Stimulated activated naive B cell treated with anti-CD40 and anti-IgM and Interleukin-4, amounts not matched to agents 10 μg/mL and 1 μg/mL and 100 μg/mL, for 72 hours (primary cell): ENCODE results near the gene CDH11.

Source experiments
- ATAC-seq, 2 donors: fragments of 150-1000 bp; cut with Tn5 transposase; replicated peaks; 2 replicates each; pipeline ENCODE4 v1.10.0; 2021; ENCODE audit warnings: moderate library complexity in 1 of 2
- DNase-seq: peaks from one replicate; pipeline ENCODE4 v3.0.0; 2021
- H3K27ac Mint-ChIP-seq: one replicate; pipeline ENCODE4 v1.8.0; 2022; ENCODE audit warnings: mild to moderate bottlenecking, mixed read lengths
- H3K27me3 Mint-ChIP-seq, 2 donors: one replicate each; pipeline ENCODE4 v1.8.0; 2022; ENCODE audit warnings: mixed read lengths in 2 of 2
- H3K36me3 Mint-ChIP-seq, 2 donors: one replicate each; pipeline ENCODE4 v1.8.0; 2022; ENCODE audit warnings: mixed read lengths in 2 of 2, mild to moderate bottlenecking in 1 of 2
- H3K4me1 Mint-ChIP-seq, 2 donors: one replicate each; pipeline ENCODE4 v1.8.0; 2022; ENCODE audit warnings: mixed read lengths in 2 of 2, mild to moderate bottlenecking in 1 of 2
- H3K4me3 Mint-ChIP-seq, 2 donors: one replicate each; pipeline ENCODE4 v1.8.0; 2022; ENCODE audit warnings: mild to moderate bottlenecking in 2 of 2, mixed read lengths in 2 of 2, moderate library complexity in 1 of 2
- H3K9me3 Mint-ChIP-seq, 2 donors: one replicate each; pipeline ENCODE4 v1.8.0; 2022; ENCODE audit warnings: mixed read lengths in 2 of 2, mild to moderate bottlenecking in 1 of 2

The CDH11 gene

DNA sequence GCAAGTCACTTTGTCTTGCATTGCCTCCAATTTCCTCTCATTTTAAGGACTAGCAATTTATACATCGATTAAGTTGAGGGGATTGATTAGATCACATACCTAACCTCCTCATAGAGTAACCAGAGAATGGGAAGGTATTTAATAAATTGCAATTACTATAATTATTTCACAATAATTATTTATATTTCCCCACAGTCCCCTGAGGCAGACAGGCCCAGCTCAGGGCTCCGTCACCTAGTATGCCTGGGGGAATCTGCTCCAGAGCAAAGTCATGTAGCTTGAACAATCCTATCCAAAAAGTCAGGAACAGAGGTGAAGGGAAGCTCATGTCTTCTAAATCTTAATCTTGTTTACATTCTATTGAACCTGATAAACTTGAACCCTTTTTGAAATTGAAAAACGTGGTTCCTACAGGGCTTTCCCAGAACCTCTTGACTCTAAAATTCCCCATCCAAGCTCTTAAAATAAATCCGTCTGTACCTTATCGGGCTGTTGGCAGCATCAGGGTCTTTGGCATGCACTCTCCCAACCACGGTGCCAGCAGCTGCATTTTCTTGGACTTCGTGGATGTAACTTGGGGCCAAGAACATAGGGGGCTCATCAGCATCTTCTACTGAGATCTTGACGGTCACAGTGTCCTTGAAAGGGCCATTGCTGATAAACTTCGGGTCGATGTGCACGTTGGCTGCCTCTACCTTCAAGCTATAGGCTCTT lies 140.1 kb downstream of the CDH11 start:
- H3K27me3 Mint-ChIP-seq = no peaks in the 10 kb centered on the region
- H3K27ac Mint-ChIP-seq = no peak overlapping the region
- no peaks in the 10 kb centered on the region for H3K4me1 Mint-ChIP-seq
- H3K4me3 Mint-ChIP-seq = no peak overlapping the region
- H3K9me3 Mint-ChIP-seq = peaks cover 0 to 4% of the 10 kb centered on the region in 2 donors
- H3K36me3 Mint-ChIP-seq = no peaks in the 10 kb centered on the region
- DNase-seq (no peak), ATAC-seq (no peak)

DNA sequence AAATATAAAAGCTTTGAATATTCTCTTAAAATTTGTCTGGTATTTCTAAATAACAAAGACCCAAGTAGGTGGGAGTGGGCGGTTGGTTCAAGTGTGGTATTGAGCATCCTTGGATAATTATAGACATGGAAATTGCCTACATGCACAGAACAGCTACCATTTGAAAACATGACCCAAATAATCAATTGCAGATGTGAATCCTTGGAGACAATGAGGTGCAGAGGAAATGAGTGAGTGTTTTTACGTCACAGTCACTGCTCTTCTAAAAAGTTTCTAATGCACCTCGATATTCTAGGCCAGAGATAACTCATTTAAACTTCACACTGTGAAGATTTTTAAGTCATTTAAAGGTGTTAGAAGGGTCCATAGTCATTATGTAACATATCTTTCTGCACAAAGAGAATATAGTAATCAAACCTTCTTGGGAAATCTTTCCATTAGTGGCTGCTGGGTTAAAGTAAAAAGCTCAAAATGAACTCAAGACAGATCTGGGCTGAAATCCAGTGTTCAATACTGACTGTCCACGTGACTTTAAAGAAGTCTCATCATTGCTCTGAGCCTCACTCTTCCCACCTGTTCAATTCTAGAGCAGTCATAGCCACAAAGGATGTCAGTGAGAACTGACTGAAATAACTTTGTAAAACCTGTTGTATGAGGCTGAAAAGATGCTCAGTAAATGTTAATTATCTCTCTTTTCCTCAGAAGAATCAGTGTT lies 144.5 kb downstream of the CDH11 start:
- Mint-ChIP-seq H3K27me3 (no peaks in the 10 kb centered on the region), H3K9me3 (peaks cover 0 to 8% of the 10 kb centered on the region in 2 donors), H3K4me3 (no peak overlapping the region), H3K4me1 (no peaks in the 10 kb centered on the region), H3K27ac (no peak overlapping the region), H3K36me3 (no peaks in the 10 kb centered on the region)
- ATAC-seq (no peak), DNase-seq (no peak)

DNA sequence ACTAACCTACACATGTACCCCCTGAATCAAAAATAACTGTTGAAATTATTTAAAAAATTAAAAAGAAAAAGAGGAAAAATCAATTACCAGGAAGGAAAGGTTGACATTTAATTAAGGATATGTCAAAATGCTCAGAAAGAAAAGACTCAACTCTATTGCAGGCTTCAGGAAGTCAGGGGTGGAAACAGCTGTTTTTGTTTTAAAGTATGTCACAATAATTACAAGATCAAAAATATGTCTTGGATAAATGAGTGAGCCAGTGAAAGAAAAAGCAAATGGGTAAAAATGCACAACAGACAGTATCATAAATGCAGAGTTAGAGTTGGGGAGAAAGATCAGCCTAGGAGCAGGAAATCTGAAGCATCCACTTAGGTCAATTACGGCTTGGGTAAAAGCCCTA lies 146.0 kb downstream of the CDH11 start:
- H3K4me1 Mint-ChIP-seq = no peaks in the 10 kb centered on the region
- DNase-seq = no peak

DNA sequence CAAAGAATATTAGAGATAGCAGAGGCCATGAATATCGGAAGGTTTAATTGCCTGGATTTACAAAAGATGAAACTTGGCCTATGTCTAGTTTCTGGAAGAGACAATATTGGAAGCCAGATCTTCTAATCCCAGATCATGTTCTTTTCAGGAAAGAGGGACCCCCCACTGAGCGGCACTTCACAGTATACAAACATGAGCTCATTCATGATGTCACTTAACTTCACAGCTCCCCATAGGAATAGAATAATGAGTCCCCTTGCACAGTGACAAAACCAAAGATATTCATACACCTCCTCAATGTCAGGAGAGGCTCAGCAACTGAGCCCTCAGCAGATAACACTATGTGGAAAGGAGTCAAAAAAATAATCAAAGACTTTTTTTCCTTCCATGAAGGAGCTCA lies 147.5 kb downstream of the CDH11 start:
- ATAC-seq = no peak
- no peak for DNase-seq
- Mint-ChIP-seq H3K4me1 (no peaks in the 10 kb centered on the region), H3K4me3 (no peak overlapping the region), H3K9me3 (peaks cover 0 to 4% of the 10 kb centered on the region in 2 donors), H3K27ac (no peak overlapping the region), H3K36me3 (no peaks in the 10 kb centered on the region), H3K27me3 (no peaks in the 10 kb centered on the region)

More for the DNA sequence above, 146.0 kb downstream of the CDH11 start:
- no peaks in the 10 kb centered on the region for H3K36me3 Mint-ChIP-seq
- H3K27me3 Mint-ChIP-seq = no peaks in the 10 kb centered on the region
- no peak overlapping the region for H3K4me3 Mint-ChIP-seq
- no peak for ATAC-seq
- no peak overlapping the region for H3K27ac Mint-ChIP-seq
- peaks cover 0 to 8% of the 10 kb centered on the region in 2 donors for H3K9me3 Mint-ChIP-seq

DNA sequence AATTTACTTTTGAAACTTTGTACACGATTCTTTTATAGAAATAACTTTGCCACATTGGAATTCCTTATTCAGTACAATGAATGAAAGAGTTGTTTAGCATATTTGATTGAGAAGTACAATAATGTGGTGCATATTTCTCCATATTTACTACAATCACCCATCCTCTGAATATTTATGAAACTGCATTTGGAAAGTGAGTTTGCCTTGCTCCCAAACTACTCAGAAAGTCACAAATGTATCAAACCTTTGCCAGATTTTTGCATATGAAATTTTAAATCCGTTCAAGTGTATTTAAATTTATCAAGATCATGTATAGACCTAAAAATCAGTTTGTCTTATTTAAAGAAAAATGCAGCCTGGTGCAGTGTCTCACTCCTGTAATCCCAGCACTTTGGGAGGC lies 148.7 kb downstream of the CDH11 start:
- peaks cover 0 to 4% of the 10 kb centered on the region in 2 donors for H3K9me3 Mint-ChIP-seq
- H3K4me3 Mint-ChIP-seq = no peak overlapping the region
- no peaks in the 10 kb centered on the region for H3K4me1 Mint-ChIP-seq
- ATAC-seq (no peak), DNase-seq (no peak)
- H3K27me3 Mint-ChIP-seq = no peaks in the 10 kb centered on the region
- H3K27ac Mint-ChIP-seq = no peak overlapping the region
- H3K36me3 Mint-ChIP-seq = no peaks in the 10 kb centered on the region

DNA sequence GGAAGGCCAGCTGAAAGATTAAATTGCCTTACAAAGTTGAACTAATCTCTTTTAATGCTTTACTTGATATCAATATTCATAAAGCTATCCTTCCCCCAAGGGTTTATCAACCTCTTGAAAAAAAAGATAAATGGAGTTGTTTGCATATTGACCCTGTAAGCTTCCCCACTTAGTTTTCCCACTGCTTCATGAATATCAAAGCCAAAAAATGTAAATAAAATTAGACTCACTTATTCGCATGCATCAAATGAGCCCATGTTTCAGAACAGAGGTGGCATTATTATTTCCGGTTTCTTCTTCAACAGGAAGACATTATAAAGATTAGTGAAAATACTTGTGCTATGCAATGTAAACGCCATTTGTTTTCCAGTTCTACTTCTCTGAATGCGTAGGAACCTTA lies 150.7 kb downstream of the CDH11 start:
- no peak for ATAC-seq
- Mint-ChIP-seq H3K4me3 (no peak overlapping the region), H3K4me1 (no peaks in the 10 kb centered on the region), H3K36me3 (no peaks in the 10 kb centered on the region), H3K27me3 (no peaks in the 10 kb centered on the region), H3K9me3 (peaks cover 0 to 4% of the 10 kb centered on the region in 2 donors), H3K27ac (no peak overlapping the region)
- DNase-seq = no peak

DNA sequence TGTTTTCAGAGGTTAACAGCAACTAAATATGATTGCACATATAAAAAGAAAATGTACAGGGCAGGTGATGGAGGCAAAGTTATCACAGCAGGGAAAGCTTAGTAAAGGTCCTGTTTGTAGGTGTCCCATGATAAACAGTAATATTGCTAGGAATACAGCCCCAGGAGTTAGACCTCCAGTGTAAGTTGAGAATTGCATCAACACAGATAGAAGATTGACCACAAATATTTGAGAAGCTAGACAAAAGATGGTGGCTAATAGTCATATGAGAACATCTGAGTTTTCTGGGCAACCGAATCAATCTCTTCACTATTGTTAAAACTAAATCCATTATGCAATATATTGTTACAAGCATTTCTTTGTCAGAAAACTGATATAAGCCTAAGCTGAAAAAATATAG lies 152.6 kb downstream of the CDH11 start:
- no peaks in the 10 kb centered on the region for H3K36me3 Mint-ChIP-seq
- no peaks in the 10 kb centered on the region for H3K9me3 Mint-ChIP-seq
- no peak overlapping the region for H3K27ac Mint-ChIP-seq
- no peaks in the 10 kb centered on the region for H3K4me1 Mint-ChIP-seq
- H3K4me3 Mint-ChIP-seq = no peak overlapping the region
- H3K27me3 Mint-ChIP-seq = no peaks in the 10 kb centered on the region
- ATAC-seq (no peak), DNase-seq (no peak)

DNA sequence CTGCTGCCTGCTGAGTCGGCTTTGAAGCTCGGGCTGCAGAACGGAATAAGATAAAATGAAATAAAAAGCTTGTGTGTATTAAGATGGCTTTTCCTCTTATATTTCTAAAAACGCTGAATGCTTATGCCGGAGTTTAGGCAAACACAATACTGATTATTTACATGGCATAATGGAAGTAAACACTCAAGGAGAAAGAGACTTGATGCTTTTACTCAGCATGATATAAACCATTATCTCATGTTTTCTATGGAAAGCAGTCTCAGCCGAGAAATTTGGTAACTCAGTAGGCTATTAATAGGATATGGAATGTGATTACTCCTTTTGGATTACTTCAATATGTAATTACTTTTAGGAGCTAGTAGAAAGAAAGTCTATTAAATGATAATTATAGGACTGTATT lies 153.3 kb downstream of the CDH11 start:
- Mint-ChIP-seq H3K27me3 (no peaks in the 10 kb centered on the region), H3K4me3 (no peak overlapping the region), H3K4me1 (no peaks in the 10 kb centered on the region), H3K27ac (no peak overlapping the region), H3K9me3 (no peaks in the 10 kb centered on the region), H3K36me3 (no peaks in the 10 kb centered on the region)
- DNase-seq = no peak
- no peak for ATAC-seq

DNA sequence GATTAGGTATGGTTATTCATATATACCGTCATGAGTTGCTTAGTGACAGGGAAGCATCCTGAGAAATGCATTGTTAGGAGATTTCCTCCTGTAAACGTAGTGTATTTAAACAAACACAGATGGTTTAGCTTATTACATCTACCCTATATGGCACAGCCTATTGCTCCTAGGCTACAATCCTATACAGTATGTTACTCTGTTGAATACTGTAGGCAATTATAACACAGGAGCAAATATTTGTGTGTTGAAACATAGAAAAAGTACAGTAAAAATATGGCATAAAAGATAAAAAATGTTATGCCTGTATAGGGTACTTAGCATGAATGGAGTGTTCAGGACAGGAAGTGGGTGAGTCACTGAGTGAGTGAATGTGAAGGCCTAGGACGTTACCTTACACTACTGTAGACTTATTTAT lies 157.7 kb downstream of the CDH11 start:
- Mint-ChIP-seq H3K4me1 (no peaks in the 10 kb centered on the region), H3K27ac (no peak overlapping the region), H3K4me3 (no peak overlapping the region), H3K36me3 (no peaks in the 10 kb centered on the region), H3K27me3 (no peaks in the 10 kb centered on the region), H3K9me3 (peaks cover 0 to 3% of the 10 kb centered on the region in 2 donors)
- DNase-seq (no peak), ATAC-seq (no peak)

DNA sequence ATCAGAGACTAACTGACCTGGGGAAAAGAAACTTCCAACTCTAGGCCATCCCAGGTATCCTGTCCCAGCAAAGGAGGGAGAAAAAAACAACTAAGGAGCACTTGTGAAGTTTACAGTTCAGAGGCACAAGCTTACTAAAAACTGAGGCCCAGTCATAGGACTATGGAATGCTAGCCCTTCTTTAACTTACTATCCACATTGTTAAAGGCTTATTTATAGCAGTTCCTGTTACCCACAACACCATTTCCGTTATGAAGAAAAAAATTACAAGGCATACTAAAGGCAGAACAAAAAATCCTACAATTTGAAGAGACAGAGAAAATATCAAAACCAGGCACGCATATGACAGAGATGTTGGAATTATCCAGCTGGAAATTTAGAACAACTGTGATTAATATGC lies 159.1 kb downstream of the CDH11 start:
- no peaks in the 10 kb centered on the region for H3K27me3 Mint-ChIP-seq
- no peaks in the 10 kb centered on the region for H3K4me1 Mint-ChIP-seq
- no peak overlapping the region for H3K27ac Mint-ChIP-seq
- no peak for ATAC-seq
- no peak overlapping the region for H3K4me3 Mint-ChIP-seq
- H3K9me3 Mint-ChIP-seq = peaks cover 0 to 5% of the 10 kb centered on the region in 2 donors
- no peaks in the 10 kb centered on the region for H3K36me3 Mint-ChIP-seq
- DNase-seq = no peak

DNA sequence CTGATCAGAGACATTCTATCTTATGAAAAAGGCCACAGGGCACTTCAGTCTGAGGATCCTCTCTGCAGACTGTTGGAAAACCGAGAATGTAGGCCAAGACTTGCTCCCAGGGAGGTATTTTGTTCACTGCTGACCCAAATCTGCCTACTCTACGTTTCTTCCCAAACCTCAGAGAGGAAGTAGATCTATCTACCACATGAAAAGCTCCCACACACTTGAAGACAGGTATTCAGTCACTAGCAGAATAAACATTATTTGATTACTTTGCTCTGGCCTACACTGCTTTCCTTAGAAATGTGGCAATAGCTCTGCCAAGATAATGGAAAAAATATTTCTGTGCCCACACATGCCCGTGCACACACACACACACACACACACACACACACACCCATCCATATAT lies 164.6 kb downstream of the CDH11 start:
- H3K4me3 Mint-ChIP-seq = no peak overlapping the region
- DNase-seq = no peak
- no peak for ATAC-seq
- no peaks in the 10 kb centered on the region for H3K4me1 Mint-ChIP-seq
- no peak overlapping the region for H3K27ac Mint-ChIP-seq
- H3K9me3 Mint-ChIP-seq = peaks cover 0 to 2% of the 10 kb centered on the region in 2 donors
- H3K27me3 Mint-ChIP-seq = no peaks in the 10 kb centered on the region
- no peaks in the 10 kb centered on the region for H3K36me3 Mint-ChIP-seq

DNA sequence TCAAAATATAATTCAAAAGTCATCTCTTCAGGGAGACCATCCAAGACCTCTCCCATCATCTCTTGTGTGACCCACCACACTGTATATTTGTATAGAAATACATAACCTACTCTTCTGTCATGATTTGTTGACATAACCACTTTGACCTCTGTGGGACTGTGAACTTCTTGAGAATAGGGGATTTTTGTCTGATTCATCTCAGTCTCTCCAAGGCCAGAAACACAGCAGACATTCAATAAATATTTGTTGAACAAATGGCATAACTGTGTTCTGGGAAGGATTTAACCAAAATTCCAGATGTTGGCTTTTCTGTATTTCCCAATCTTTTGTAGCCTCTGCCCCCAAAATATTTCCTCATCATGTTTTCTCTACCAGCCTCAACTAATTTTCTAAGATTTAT lies 169.7 kb downstream of the CDH11 start:
- no peak for DNase-seq
- Mint-ChIP-seq H3K36me3 (no peaks in the 10 kb centered on the region), H3K4me1 (no peaks in the 10 kb centered on the region), H3K9me3 (peaks cover 6 to 8% of the 10 kb centered on the region in 2 donors), H3K27me3 (no peaks in the 10 kb centered on the region), H3K27ac (no peak overlapping the region), H3K4me3 (no peak overlapping the region)
- peak in 1 of 2 donors; percentile 36 for ATAC-seq

DNA sequence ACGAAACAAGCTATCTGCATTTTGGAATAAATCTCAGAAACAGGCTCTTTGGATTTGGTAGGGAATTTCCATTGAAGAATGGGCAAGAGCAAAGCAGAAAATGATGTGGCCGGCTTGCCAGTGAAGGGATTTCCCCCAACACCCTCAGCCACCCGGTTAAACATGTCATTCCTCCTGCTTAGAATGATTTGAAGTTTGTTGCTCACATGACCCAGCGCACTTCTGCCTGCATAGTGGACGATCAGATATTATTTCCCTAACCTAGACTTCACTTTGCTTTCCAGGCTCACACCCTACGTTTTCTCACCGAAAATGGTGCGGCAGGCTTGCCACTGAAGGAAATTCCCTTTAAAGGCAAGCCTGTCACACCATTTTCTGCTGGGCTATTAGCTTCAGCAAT lies 170.7 kb downstream of the CDH11 start:
- no peak for ATAC-seq
- Mint-ChIP-seq H3K27ac (no peak overlapping the region), H3K4me1 (no peaks in the 10 kb centered on the region)

DNA sequence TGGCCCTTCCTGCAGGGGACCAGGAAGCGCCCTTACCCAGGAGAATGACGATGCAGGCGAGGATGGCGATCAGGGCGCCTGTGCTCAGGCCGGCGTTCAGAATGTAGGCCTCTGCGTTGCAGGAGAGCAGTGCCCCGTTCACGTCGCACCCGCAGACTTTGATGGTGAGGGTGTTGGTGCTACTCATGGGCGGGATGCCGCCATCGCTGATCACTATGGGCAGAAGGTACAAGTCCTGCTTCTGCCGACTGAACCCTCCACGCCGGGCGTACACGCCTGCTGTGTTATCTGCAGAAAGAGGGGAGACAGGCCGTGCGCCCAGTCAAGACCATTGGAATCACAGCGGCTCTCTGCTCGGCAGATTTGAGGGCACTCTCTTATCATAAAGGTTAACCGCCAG lies 171.1 kb downstream of the CDH11 start:
- Mint-ChIP-seq H3K9me3 (peaks cover 6 to 8% of the 10 kb centered on the region in 2 donors), H3K27ac (no peak overlapping the region), H3K27me3 (no peaks in the 10 kb centered on the region), H3K36me3 (no peaks in the 10 kb centered on the region), H3K4me1 (no peaks in the 10 kb centered on the region), H3K4me3 (no peak overlapping the region)
- DNase-seq = no peak
- no peak for ATAC-seq

More for the DNA sequence above, 170.7 kb downstream of the CDH11 start:
- Mint-ChIP-seq H3K36me3 (no peaks in the 10 kb centered on the region), H3K9me3 (peaks cover 6 to 8% of the 10 kb centered on the region in 2 donors), H3K4me3 (no peak overlapping the region), H3K27me3 (no peaks in the 10 kb centered on the region)
- DNase-seq = no peak

DNA sequence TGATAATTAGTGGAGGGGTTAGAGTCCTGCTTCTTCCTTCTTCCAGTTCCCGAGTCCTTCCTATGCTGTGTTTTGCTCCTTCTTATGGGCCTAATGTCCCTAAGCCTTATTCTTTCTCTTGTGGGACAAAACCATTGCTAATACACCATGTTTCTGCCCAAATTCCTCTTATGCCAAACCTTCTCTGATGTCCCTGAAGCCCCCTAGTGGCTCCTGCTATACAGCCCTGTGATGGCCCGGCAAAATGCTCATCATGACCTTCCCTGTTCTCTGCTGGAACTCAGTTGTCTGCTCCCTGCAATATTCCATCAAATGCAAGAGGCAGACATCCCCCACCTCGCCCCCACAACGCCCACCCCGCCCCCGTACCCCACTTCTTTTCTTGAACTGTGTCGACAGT lies 171.6 kb downstream of the CDH11 start:
- no peaks in the 10 kb centered on the region for H3K4me1 Mint-ChIP-seq
- no peaks in the 10 kb centered on the region for H3K27me3 Mint-ChIP-seq
- no peak overlapping the region for H3K4me3 Mint-ChIP-seq
- H3K36me3 Mint-ChIP-seq = no peaks in the 10 kb centered on the region
- no peak overlapping the region for H3K27ac Mint-ChIP-seq
- ATAC-seq (no peak), DNase-seq (no peak)
- peaks cover 6 to 8% of the 10 kb centered on the region in 2 donors for H3K9me3 Mint-ChIP-seq
